ENCODE results near the gene RUNX1.

- no peak for TF ChIP-seq ZC3H4 (CRISPR knock-in tag; IDR thresholded peaks at IDR 0.05; ENCODE audit: borderline replicate concordance)
- no peak for TF ChIP-seq ZNF776 (CRISPR knock-in tag; IDR thresholded peaks at IDR 0.05)
- no peak for TF ChIP-seq IRF1 (CRISPR knock-in tag; IDR thresholded peaks at IDR 0.05; ENCODE audit: low read depth)
- TF ChIP-seq CHD2 (IDR thresholded peaks at IDR 0.05; ENCODE audit: low read depth, low read length) = no peak
- no peak for TF ChIP-seq SNAI1 (CRISPR knock-in tag; IDR thresholded peaks at IDR 0.05; ENCODE audit: borderline replicate concordance)
- no peak for TF ChIP-seq RAD21 (CRISPR knock-in tag; IDR thresholded peaks at IDR 0.05)
- no peak for TF ChIP-seq NR1H2 (CRISPR knock-in tag; IDR thresholded peaks at IDR 0.05; ENCODE audit: borderline replicate concordance, low read depth)
- no peak for TF ChIP-seq HCFC1 (IDR thresholded peaks at IDR 0.05; ENCODE audit: low read depth, low read length)
- no peak for TF ChIP-seq CBFB (CRISPR knock-in tag; IDR thresholded peaks at IDR 0.05)
Observed at GRCh38 chr21:34941162-34941561, 107.9 kb downstream of the RUNX1 start.

Measured in HepG2 (cell line).